Epithelial cell of prostate (primary cell): ENCODE data around the gene ZNF235.
"Not testable (repeated sequence)": the region's sequence is repeated elsewhere in the genome, so short reads cannot be mapped to it uniquely, and the experiment has no call there.

ENCODE experiments used
- DNase-seq: peaks from one replicate; pipeline ENCODE4 v3.0.0-alpha.2; 2011; ENCODE audit warnings: low read depth, low spot score
- H3K27ac ChIP-seq: fragments of 450-650 bp; 2 replicates; pipeline ENCODE4 v1.5.1; 2017; ENCODE audit warnings: mild to moderate bottlenecking

Gene ZNF235

DNA sequence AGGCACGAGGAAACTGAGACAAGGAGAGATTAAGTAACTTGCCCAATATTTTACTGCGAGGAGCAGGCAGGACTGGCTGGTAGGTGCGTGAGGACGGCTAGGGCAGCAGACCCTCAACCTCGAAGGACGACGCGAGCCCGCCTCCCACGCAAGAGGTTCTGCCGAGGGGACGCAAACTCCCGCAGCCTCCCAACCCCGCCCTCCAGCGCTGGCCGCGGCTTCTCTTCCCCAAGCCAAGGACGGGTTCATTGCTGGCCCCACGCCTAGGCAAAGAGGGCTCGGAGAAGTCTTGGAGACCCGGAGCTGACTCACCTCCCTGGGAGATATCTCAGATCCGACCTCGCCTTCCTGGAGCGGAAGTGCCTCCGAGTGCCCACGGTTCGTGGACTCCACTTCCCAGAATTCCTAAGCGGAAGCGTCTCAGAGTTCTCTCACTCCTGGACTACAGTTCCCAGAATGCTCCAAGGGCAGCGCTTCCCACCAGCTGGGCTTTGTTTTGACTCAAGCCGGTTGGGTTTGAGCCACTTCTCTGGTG, at the start of gene ZNF235:
TSS of gene ZNF235 (minus strand) at position 367 of the 535 bp plus-strand sequence. CDS start 1,621 bp downstream, outside the sequence.
- peak within 1 kb of the TSS; percentile 72 for H3K27ac ChIP-seq
- DNase-seq, result peak; percentile 88

DNA sequence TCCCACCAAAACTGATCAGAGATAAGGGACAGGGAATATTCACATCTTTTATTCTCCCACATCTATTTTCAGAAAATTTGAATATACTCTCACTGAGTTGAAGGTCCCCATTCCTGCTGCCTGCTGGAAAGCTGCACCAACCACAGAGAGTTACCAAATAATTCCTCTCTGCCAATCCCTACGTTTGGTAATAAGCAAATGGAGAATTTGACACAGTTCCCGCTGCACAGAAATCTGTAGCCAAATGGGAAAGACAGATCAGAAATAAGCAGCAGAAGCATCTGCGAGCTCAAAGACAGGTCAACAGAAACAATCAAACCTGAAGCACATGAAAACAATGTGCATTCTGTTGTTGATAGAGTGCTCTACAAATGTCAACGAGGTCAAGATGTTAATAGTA, 41.7 kb upstream of the ZNF235 start:
- no peak overlapping the region for H3K27ac ChIP-seq

DNA sequence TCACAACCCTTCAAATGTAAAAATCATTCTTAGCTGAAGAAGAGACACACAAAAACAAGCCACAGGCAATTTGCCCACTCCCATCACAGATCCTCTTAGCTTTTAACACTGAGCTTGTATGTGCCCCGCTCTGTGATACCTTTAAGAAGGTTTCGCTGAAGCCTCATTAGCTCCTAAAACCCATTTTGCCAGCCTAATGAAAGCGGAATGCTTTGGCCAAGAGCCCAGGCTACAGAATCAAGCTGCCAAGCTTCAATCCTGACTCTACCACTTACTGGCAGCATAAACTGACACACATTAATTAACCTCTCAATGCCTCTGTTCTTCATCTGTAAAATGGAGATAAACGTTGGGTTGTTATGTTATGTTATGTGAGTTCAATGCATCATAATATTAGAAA, 41.1 kb upstream of the ZNF235 start:
- no peak for DNase-seq
- no peak overlapping the region for H3K27ac ChIP-seq

More for the DNA sequence above, 41.7 kb upstream of the ZNF235 start:
- DNase-seq, result no peak

DNA sequence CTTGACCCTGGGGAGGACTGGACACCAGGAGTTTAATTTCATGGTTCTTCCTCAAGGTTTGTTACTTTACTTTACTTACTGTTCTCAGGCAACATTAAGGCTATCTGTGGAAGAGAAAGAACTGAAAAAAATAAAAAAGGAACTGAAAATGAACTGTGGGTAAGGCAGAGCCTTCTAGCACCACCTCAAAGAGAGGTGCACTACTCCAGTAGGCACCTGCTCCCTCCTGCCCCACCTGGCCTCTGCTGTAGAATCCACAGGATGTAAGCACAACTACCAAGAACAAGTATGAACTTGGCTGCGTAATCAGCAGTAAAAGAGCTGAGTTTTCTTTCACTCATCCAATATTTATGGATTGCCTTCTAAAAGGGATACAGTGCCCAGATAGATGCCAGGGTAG, 39.4 kb upstream of the ZNF235 start:
- no peak overlapping the region for H3K27ac ChIP-seq

DNA sequence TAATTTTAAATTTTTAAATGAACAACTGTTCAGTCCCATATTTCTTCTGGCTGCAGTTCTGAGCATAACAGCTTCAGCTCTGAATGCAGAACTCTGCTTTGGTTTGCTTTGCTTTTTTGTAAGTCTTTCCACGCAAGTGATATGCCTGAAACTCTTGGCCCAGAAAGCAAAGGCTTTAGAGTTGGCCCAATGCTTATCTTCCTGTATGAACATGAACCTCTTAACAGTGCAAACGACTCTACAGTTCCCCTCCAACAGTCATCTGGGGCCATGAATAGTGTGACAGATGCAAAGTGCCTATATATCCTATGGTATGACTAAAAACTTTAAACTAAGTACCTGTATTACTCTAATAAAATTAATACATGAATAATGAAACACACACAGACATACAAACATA, 37.0 kb upstream of the ZNF235 start:
- no peak for DNase-seq
- H3K27ac ChIP-seq, result no peak overlapping the region

More for the DNA sequence above, 39.4 kb upstream of the ZNF235 start:
- no peak for DNase-seq

DNA sequence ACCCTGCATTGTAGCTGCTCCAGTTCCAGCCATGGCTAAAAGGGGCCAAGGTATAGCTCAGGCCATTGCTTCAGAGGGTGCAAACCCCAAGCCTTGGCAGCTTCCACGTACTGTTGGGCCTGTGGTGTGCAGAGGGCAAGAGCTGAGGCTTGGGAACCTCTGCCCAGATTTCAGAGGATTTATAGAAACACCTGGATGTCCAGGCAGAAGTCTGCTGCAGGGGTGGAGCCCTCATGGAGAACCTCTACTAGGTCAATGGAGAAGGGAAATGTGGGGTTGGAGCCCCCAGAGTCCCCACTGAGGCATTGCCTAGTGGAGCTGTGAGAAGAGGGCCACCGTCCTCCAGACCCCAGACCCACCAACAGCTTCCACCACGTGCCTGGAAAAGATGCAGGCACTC, 29.8 kb upstream of the ZNF235 start:
- H3K27ac ChIP-seq, DNase-seq: not testable (repeated sequence)

DNA sequence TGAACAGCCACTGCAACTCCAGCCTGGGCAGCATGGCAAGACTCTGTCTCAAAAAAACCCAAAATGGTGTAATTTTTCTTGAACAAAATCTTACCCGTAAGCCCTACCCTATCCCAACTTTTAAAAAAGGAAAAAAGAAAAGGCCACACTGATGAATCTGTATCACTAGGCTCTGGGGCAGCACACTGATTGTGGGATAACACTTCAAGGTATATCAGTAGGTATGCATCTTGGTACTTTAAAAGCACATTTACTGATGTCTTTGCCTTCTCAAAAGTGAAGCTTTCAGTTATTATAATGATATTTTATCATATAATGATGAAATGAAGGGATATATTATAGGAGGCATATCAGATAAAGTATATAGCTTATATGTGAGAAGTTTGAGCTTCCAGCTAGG, 27.3 kb upstream of the ZNF235 start:
- H3K27ac ChIP-seq, result no peak overlapping the region
- no peak for DNase-seq

DNA sequence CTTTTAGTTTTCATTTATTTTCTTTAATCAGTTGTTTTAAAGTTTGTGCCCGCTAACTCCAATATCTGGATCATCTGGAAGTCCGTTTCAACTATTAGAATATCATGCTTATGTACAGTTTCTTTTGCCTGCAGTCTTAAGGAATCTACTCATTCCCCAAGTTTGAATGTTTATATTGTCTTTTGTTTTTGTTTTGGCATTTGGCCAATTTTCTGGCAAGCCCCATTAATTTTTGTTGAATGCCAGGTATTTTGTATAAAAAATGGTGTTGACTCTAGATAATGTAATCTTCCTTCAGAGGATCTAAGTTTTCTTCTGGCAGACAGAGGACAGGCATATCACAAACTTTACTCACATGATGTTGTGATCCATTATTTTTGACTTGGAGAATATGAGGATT, 11.1 kb upstream of the ZNF235 start:
- no peak overlapping the region for H3K27ac ChIP-seq
- no peak for DNase-seq

DNA sequence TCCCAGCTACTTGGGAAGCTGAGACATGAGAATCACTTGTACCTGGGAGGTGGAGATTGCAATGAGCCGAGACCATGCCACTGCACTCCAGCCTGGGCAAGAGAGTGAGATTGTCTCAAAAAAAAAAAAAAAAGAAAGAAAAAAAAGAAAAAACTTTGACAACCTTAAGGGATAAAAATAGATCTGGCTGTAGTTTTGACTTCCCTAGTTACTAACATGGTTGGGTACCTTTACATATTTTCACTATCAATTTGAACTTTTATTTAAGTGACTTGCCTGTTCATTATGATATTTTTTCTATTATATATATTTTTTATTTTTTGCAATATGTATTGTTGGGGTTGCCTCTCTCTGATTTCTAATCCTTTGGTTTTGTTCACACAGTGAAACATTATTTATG, 8.4 kb upstream of the ZNF235 start:
- no peak overlapping the region for H3K27ac ChIP-seq
- DNase-seq, result no peak

DNA sequence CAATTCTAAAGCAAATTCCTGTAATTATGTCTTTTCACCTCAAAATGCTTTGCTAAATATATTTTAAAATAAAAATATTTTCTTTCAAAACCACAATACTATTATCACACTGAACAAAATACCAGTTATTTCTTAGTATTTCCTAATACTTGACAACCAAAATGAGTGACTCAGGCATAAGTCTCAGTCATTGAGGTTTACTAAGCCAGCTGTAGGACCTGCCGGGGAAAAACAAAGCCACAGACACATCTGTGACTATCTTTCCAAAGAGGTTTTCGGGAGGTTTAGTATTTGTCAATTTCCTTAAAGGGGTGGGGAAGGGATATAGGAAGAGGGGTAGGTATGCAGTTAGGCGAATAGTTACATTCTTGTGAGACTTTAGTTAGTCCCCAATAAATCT, 3.2 kb upstream of the ZNF235 start:
- DNase-seq, result no peak
- no peak overlapping the region for H3K27ac ChIP-seq

DNA sequence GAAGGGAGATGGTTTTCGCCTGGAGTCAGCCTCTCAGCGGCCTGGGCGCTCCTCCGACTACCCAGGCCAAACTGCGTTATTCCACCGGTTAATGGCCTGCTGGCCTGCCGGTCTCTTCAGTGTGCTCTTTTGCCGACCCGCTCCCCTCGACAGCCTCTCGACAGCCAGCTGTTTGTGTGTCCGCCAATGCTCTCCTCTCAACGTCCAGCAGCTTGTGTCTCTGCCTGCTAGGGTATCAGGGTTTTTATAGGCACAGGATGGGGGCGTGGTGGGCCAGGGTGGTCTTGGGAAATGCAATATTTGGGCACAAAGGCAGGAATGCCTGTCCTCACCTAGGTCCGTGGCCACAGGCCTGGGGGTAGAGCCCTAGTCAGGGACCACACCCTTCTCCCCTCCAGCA, 1.5 kb upstream of the ZNF235 start:
- no peak for DNase-seq
- no peak overlapping the region for H3K27ac ChIP-seq

DNA sequence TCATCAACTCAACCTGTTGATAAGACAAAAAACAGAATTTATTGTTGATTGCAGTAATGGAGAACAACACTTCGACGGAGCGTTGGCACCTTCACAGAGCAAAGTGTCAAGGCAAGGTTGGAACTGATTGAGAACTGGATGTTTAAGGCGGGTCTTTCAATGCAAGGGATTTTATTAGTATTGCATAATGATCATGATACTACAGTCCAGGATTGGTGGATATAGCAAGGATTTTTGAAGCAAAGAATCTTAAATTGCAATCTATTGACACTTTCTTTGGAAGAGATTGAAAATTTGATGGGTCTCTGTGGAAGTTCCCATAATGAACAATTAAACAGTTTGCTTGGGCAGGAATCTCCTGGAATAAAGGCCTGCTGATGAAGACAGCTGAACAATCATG, 632 bp upstream of the ZNF235 start:
- H3K27ac ChIP-seq, result no peak overlapping the region
- DNase-seq, result no peak

DNA sequence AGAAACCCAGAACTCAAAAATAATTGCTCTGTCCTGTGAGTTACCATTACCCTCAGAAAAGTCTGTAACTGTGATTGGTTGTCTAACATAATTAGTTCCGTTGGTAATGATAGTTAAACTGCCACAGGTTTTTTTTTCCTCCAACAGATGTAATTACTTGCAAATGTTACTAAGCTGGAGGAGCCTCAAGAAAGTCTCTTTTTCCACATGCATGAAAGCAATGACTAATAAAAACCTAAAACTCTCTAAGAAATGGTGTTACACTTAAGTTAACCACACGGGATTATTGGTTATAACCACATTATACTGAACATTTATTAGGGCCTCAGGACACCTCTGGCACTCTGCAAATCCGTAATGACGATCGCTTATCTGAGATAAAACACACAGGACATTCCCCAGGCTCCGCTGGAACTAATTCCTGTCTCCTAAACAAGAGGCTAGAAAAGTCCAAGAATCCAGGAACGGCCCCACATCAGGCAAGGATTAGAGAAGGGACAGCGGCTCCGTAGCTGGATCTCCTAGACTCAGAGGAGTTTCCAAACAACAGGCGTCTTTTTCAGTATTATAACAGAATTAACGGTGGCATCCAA, 753 bp downstream of the ZNF235 start:
- DNase-seq, result no peak
- peak overlapping the region; percentile 72 for H3K27ac ChIP-seq

DNA sequence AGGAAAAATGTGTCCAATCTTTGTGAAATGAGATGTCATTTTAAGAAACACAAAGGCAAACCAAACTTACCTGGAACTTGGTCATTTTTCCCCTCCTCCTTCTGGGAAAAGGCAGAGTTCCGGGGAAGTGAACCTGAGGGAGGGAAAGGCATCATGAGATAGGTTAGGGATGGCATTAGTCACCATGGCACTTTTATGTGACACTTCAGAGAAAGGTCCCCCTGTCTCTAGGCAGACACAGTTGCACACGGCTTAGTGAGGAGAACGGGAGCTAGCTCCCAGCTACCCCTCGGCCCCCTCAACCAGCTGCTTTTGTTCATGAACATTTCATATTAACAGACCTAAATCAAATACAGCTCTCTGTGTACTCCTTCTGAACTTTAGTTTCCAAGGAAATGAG, 1.5 kb downstream of the ZNF235 start:
- H3K27ac ChIP-seq, result no peak overlapping the region
- DNase-seq, result no peak

DNA sequence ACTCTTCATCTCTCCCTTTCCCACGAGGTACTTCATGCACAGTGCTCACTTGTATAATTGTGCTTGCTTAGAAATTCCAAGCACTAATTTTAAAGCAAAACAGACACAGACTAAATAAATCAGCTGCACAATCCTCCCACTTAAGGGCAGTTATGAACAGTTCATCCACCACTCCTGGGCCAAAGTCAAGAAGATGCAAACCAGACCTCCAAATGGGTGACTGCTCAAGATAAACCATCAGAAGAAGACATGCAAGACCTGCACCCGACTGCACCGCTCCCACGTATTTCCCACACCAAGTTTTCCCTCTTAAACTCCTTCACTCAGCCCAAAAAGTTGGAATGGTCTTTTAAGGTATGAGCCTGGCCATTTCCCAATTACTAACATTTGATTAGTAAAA, 19.9 kb downstream of the ZNF235 start:
- no peak overlapping the region for H3K27ac ChIP-seq
- no peak for DNase-seq

DNA sequence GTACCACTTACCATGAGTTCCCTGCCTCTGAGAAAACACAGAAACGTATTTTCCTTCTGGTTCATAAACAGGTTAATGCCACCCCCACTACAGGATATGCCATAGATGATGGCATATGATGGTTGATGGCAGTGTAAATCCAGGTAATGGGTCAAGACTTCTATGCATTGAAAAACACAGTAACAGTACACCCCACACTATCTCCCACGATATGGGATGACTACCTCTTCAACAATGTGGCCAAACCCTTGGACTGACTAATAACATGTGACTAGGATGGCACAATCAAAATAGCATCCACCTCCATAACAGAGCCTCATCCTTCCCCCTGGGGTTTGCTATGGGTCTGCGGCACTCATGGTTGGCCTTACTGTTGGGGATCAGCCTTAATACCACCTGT, 22.0 kb downstream of the ZNF235 start:
- H3K27ac ChIP-seq, result peak overlapping the region; percentile 46
- DNase-seq, result no peak

DNA sequence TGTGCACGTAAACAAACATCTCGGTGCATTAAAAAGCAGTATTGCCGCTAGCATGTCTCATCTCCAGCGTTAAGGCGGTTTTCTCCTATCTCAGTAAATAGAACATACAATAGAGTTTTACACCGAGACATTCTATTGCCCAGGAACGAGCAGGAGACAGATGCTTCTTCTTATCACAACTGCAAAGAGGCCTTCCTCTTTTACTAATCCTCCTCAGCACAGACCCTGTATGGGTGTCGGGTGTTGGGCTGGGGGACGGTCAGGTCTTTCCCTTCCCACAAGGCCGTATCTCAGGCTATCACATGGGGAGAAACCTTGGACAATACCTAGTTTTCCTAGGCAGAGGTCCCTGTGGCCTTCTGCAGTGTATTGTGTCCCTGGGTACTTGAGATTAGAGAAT, 23.9 kb downstream of the ZNF235 start:
- no peak for DNase-seq
- H3K27ac ChIP-seq, result peak overlapping the region; percentile 46

DNA sequence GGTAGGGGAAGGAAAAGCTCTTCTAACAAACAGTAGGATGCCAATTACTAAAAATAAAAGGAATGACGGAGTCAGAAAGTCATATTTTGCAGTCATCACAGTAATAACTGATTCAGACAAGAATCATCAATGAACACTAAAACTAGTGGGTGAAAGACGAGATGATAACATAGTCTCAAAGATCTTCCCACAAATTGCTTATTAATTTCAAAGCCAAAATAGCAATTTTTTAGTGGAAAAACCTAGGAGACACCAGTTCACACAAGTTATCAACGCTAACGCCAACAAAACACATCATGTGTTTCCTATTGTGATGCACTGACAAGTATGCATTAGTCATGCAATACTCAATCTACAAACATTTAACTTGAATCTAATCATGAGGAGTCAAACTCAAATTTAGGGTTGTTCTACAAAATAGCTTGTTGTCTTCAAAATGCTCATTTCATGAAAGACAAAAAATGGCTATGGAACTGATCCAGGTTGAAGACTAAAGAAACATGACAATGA, 26.6 kb downstream of the ZNF235 start:
- no peak for DNase-seq
- H3K27ac ChIP-seq, result peak overlapping the region; percentile 81

DNA sequence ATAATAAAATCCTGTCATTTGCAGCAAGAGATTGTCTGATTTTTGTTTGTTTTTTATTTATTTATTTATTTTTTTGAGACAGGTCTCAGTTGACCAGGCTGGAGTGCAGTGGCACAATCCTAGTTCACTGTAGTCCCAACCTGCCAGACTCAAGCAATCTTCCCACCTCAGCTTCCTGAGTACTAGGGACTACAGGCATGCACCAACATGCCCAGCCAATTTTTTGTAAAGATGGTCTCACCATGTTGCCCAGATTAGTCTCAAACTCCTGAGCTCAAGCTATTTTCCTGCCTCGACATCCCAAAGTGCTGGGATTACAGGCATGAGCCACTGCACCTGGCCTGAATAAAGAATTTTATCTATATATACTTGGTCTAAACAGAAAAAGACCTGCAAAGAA, 27.5 kb downstream of the ZNF235 start:
- H3K27ac ChIP-seq, result peak overlapping the region; percentile 81
- DNase-seq, result no peak

DNA sequence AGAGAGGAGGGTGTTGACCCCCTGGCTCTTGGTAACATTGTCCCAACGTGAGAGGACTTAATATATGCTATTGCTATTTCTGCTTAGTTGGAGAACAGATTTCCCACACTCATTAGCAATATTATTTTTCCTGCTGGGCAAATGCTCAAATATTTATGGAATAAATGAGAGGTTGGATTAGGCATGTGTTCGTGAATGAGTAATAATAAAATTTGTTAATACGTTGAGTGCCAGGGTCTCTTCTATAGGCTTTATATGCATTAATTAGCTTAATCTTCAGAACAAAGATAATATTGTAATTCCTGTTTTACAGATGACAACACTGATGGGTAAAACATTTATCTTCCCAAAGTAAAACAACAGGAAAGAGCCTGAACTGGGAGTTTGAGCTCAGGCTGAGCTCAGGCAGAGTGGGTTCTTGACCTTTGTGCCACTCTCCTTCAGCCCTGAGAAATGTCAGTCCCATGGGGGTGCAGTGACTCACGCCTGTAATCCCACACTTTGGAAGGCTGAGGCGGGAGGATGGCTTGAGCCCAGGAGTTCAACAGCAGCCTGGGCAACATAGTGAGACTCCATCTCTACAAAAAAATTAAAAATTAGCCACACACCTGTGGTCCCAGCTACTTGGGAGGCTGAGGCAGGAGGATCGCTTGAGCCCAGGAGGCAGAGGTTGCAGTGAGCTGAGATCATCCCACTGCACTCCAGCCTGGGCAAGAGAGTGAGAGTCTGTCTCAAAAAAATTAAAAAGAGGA, 44.0 kb downstream of the ZNF235 start:
- no peak for DNase-seq

DNA sequence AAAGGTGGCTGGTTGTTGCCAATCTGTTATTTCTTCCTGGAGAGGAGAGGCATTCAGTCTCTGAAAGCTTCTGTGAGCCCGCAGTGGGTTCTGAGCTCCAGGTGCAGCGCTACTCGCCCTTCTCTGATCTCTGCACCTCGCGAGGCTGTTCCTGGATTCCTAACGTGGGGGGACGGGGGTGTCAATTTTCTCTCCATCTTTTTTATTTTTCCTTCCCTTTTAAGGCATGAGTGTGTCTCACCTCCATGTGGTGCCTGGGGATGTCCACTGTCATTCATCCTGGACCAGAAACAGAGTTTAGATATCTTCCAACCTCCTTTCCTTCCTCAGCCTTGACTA, 44.5 kb downstream of the ZNF235 start:
- no peak for DNase-seq
- H3K27ac ChIP-seq, result peak overlapping the region; percentile 46

More for the DNA sequence above, 44.0 kb downstream of the ZNF235 start:
- H3K27ac ChIP-seq, result no peak overlapping the region
